Astrocyte of the cerebellum (primary cell): ENCODE results near the gene CMTM1.
A peak's percentile ranks its signal among the peaks of the same experiment; 100 is the strongest.

Experiments
- DNase-seq: peaks from one replicate; pipeline ENCODE4 v3.0.0-alpha.2; 2011; ENCODE audit warnings: low read depth
- H3K4me3 ChIP-seq: 2 replicates; pipeline ENCODE4 v1.5.1; 2011; ENCODE audit warnings: mild to moderate bottlenecking, low read depth, low read length, moderate library complexity
- in situ Hi-C: cut with HindIII; loops from 2 replicates; pipeline ENCODE4 v1.10.0; 2017; ENCODE audit warnings: low sequenced_read_pairs
- TF ChIP-seq, protein P1 (sequence below): IDR thresholded peaks from 2 replicates; pipeline ENCODE4 v1.5.1; 2012; ENCODE audit warnings: low read length, low read depth, moderate library complexity, mild to moderate bottlenecking; ENCODE audit errors: missing control alignments

CMTM1 gene

DNA sequence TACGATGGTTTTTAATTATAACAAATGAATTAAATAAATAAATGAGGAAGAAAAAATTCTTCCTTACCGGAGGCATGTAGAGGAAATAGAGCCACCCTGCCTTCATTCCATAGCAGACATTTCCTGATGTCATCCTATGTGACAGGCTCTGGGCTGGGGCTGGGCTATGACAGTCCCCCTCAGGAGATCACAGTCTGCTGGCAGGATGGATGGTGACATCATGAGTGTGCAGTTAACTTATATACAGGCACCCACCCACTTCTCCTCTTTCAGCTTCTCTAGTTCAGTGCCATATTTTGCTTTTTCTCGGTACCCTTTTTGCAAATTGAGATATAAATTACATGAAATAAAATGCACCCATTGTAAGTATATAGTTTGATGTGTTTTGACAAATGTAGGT, 31.9 kb downstream of the CMTM1 start:
- in situ Hi-C loops, result loop anchor here (25.0 kb wide), 1 partner anchor 186 kb away; no protein-coding TSS in a partner anchor
- no peak overlapping the region for H3K4me3 ChIP-seq
- no peak for DNase-seq
- TF ChIP-seq, protein P1, sequence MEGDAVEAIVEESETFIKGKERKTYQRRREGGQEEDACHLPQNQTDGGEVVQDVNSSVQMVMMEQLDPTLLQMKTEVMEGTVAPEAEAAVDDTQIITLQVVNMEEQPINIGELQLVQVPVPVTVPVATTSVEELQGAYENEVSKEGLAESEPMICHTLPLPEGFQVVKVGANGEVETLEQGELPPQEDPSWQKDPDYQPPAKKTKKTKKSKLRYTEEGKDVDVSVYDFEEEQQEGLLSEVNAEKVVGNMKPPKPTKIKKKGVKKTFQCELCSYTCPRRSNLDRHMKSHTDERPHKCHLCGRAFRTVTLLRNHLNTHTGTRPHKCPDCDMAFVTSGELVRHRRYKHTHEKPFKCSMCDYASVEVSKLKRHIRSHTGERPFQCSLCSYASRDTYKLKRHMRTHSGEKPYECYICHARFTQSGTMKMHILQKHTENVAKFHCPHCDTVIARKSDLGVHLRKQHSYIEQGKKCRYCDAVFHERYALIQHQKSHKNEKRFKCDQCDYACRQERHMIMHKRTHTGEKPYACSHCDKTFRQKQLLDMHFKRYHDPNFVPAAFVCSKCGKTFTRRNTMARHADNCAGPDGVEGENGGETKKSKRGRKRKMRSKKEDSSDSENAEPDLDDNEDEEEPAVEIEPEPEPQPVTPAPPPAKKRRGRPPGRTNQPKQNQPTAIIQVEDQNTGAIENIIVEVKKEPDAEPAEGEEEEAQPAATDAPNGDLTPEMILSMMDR, result no peak

DNA sequence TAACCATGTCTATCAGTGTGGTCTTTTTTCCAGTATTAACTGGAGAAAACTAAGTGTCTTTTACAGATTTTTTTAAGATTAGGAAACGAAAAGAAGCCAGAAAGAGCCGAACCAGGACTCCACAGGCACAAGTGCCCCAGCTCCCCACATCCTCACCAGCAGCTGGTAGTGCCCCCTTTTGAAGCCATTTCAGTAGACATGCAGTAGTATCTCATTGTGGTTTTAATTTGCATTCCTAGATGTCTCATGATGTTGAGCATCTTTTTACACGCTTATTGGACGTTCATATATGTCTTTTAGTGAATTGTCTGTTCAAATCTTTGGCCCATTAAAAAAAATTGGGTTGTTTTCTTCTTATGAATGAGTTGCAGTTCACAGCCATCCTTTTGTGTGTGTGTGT, 33.5 kb downstream of the CMTM1 start:
- TF ChIP-seq, protein P1, result no peak
- H3K4me3 ChIP-seq, result no peak overlapping the region
- DNase-seq, result no peak
- in situ Hi-C loops, result loop anchor here (25.0 kb wide), 1 partner anchor 187 kb away; no protein-coding TSS in a partner anchor

DNA sequence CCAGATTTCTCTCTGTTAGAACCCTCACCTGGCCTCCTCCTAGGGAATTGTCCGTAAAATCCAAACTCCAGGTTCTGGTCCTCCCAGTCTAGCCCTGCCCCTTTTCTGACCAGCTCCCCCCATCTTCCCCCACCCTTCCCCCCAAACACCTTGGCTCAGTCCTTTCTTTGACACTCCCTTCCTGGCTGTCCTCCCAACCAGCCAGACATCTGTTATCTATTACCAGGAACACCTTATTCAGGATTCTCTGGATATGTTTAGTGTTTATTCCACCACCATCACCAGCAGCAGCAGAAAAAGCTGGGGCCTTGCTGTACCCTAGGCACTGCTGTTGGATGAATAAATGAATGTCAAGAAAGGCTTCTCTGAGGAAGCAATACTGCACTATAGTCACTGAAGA, 34.2 kb downstream of the CMTM1 start:
- no peak for DNase-seq
- in situ Hi-C loops, result no loop called here
- TF ChIP-seq, protein P1, result no peak
- no peak overlapping the region for H3K4me3 ChIP-seq

DNA sequence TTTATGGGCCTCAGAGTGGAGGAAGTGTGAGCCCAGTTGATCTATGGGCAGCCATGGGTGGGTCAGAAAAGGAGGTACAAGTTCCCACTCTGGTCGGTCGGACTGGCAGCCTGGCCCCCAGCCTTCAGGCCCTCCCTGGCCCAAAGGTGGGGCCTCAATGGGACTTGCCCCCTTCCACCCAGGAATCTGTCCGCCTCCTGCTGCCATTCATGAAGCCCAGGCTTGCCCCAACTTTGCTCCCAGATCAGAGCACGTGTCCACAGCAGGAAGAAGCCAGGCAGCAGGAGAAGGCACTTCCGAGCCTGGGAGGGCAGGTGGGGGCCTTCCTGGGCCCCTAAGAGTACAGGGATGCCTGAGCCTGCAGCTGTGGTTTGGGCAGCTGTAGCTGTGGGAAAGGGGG, 35.2 kb downstream of the CMTM1 start:
- no peak overlapping the region for H3K4me3 ChIP-seq
- DNase-seq, result no peak
- in situ Hi-C loops, result no loop called here
- TF ChIP-seq, protein P1, result no peak

DNA sequence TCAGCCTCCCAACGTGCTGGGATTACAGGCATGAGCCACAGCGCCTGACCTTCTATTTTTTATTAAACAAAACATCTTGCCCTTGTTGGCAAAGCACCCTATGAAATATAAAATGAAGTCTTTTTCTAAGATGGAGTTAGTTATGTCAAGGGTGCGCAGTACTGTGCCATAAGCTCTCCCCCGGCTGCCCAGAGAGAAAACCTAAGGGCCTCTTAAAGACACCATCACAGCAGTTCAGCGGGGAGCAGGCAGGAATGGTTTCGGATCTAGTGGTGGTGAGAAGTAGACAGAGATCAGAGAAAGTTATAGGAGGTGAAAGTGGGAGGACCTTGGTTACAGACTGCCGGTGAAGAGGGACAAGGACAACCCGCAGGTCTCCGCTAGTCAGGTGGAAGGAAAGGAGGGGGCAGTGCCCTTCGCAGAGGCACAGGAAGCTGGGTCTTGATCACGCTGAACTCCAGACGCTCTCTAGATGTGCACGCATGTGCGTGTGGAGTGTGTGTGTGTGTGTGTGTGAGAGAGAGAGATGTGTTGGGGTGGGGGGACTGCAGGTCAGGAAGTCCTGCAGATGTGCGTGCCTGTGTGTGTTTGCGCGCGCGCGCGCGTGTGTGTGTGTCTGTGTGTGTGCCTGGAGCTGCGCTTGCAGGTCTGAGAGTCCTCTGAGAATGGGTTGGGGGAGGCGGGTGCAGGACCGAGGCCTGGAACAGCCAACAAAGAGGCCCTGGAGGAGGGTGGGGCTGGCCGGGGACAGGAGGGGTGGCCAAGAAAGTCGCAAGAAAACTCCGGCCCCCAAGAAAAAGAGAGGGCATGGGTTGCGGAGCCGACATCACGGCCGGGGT, 37.5 kb downstream of the CMTM1 start:
- peak overlapping the region; percentile 79 for H3K4me3 ChIP-seq
- in situ Hi-C loops, result no loop called here
- TF ChIP-seq, protein P1, result no peak
- DNase-seq, result no peak

DNA sequence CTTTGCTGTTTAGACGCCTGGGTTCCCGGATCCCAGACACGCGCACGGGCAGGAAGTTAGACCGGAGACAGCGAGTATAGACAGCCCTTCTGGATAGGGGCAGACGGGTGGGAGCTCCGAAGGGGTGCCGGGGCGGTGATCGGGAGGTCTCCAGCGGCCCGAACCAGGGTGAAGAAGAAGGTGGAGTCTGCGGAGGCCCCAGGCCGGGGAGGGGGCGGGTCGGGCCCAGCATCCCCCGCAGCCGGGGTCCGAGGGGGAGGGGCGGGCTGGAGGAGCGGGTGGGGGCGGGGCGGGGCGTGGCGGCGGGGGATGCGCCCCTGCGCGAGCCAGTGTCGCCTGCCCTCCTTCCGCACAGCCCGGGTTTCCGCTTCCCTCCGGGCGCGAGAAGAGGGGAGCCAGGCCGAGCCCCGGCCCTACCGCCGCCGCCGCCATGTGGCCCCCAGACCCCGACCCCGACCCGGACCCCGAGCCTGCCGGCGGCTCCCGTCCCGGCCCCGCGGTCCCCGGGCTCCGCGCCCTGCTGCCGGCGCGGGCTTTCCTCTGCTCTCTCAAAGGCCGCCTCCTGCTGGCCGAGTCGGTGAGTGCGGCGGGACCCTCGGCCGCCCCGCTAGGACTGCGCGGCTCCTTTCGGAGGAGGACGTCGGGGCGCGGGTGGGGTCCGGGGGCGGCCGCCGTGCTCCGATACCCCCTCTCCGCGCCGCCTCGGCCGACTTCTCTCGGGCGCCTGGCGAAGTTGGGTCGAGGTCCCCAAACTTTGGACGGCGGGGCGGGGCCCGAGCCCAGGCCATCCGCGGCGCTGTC, 38.3 kb downstream of the CMTM1 start, which contains the start of gene CMTM3:
Gene CMTM3, plus strand, starts transcription at position 329 of the 801 bp plus-strand sequence. Its CDS starts 102 bp downstream, at position 431.
- TF ChIP-seq, protein P1, result peak; percentile 25
- in situ Hi-C loops, result no loop called here
- no peak for DNase-seq
- H3K4me3 ChIP-seq, result peak within 1 kb of the TSS; percentile 79
